ENCODE data around the gene GPRC5D.

The GPRC5D gene

GRCh38 chr12:12909228-12909994 lies 42.6 kb downstream of the GPRC5D start:
- H3K4me3 ChIP-seq (ENCODE audit: low read depth, low read length) = no peak overlapping the region

GRCh38 chr12:12908711-12909110 lies 43.3 kb downstream of the GPRC5D start:
- no peak overlapping the region for H3K4me3 ChIP-seq (ENCODE audit: low read depth, low read length)

GRCh38 chr12:12908252-12908651 lies 43.7 kb downstream of the GPRC5D start:
- H3K4me3 ChIP-seq (ENCODE audit: low read depth, low read length) = no peak overlapping the region

GRCh38 chr12:12907552-12907951 lies 44.4 kb downstream of the GPRC5D start:
- no peak overlapping the region for H3K4me3 ChIP-seq (ENCODE audit: low read depth, low read length)

- H3K4me3 ChIP-seq (ENCODE audit: low read depth, low read length) = no peak overlapping the region
Observed at GRCh38 chr12:12903642-12904609, 48.0 kb downstream of the GPRC5D start.

GRCh38 chr12:12902036-12902435 lies 49.9 kb downstream of the GPRC5D start:
- H3K4me3 ChIP-seq (ENCODE audit: low read depth, low read length) = no peak overlapping the region

- H3K4me3 ChIP-seq (ENCODE audit: low read depth, low read length) = no peak overlapping the region
Observed at GRCh38 chr12:12901158-12901791, 50.7 kb downstream of the GPRC5D start.

GRCh38 chr12:12900786-12901157 lies 51.2 kb downstream of the GPRC5D start:
- H3K4me3 ChIP-seq (ENCODE audit: low read depth, low read length) = no peak overlapping the region

- no peak overlapping the region for H3K4me3 ChIP-seq (ENCODE audit: low read depth, low read length)
Observed at GRCh38 chr12:12899530-12900380, 52.2 kb downstream of the GPRC5D start.

- no peak overlapping the region for H3K4me3 ChIP-seq (ENCODE audit: low read depth, low read length)
Observed at GRCh38 chr12:12898911-12899511, 53.0 kb downstream of the GPRC5D start.

- no peak overlapping the region for H3K4me3 ChIP-seq (ENCODE audit: low read depth, low read length)
Observed at GRCh38 chr12:12898136-12898717, 53.7 kb downstream of the GPRC5D start.

GRCh38 chr12:12897302-12897701 lies 54.7 kb downstream of the GPRC5D start:
- no peak overlapping the region for H3K4me3 ChIP-seq (ENCODE audit: low read depth, low read length)

- no peak overlapping the region for H3K4me3 ChIP-seq (ENCODE audit: low read depth, low read length)
Observed at GRCh38 chr12:12896260-12896659, 55.7 kb downstream of the GPRC5D start.

- no peak overlapping the region for H3K4me3 ChIP-seq (ENCODE audit: low read depth, low read length)
Observed at GRCh38 chr12:12893438-12893837, 58.5 kb downstream of the GPRC5D start.

GRCh38 chr12:12892681-12893141 lies 59.3 kb downstream of the GPRC5D start:
- no peak overlapping the region for H3K4me3 ChIP-seq (ENCODE audit: low read depth, low read length)

GRCh38 chr12:12891881-12892355 lies 60.1 kb downstream of the GPRC5D start:
- peak overlapping the region; percentile 62 for H3K4me3 ChIP-seq (ENCODE audit: low read depth, low read length)

- peak within 1 kb of the TSS; percentile 62 for H3K4me3 ChIP-seq (ENCODE audit: low read depth, low read length)
Observed at GRCh38 chr12:12891080-12891880, 60.7 kb downstream of the GPRC5D start, which contains the start of gene GPRC5A. Gene GPRC5A (plus strand): TSS chr12:12891562. CDS start chr12:12908250, 16,688 bp downstream.

Data from iPS-11a (cell line).